GM19328 (cell line): Measurements from ENCODE around the gene ADGRD1.

Source experiments
- ATAC-seq: cut with Tn5 transposase; IDR thresholded peaks from one replicate; pipeline ENCODE4 v1.9.1; 2021; ENCODE audit warnings: mild to moderate bottlenecking, moderate library complexity; ENCODE audit not compliant: unreplicated experiment

The ADGRD1 gene

GRCh38 chr12:131187602-131188001 is 233.9 kb downstream of the ADGRD1 start:
- no peak for ATAC-seq

GRCh38 chr12:131188131-131189050 is 234.7 kb downstream of the ADGRD1 start:
- no peak for ATAC-seq

DNA sequence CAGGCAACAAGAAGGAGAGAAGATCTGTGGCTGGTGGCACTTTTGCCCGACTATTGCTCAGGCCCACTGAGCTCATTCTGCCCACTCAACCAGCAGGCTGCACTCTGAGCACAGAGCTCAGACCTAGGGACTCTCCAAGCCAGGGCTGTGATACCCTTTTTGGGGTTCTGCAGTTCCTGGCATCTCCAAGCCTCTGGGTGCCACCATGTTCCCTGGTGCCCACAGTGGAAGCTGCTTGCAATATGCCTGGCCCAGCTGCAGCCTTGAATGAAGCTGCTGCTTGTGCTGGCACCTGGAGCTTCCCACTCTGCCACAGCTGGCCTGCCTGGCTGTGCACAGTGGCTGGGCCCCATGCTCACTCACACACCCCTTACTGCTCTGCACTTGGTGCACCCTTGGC is 236.1 kb downstream of the ADGRD1 start:
- no peak for ATAC-seq

- ATAC-seq, result no peak
Observed at GRCh38 chr12:131190965-131191364, 237.3 kb downstream of the ADGRD1 start.
